Measurements from ENCODE around the gene ZNF697.
"Not testable (repeated sequence)": the region's sequence is repeated elsewhere in the genome, so short reads cannot be mapped to it uniquely, and the experiment has no call there.

ZNF697 gene

GRCh38 chr1:119603695-119604094 lies 44.4 kb downstream of the ZNF697 start (continued):
- no peak for TF ChIP-seq ZNF513 (tag by site-specific recombination; IDR thresholded peaks at IDR 0.05)
- no peak for TF ChIP-seq SCRT2 (tag by site-specific recombination; IDR thresholded peaks at IDR 0.05)

GRCh38 chr1:119603241-119603640 lies 44.8 kb downstream of the ZNF697 start:
- CTCF ChIA-PET: interaction anchor here (0.9 to 1.1 kb wide), 3 partner anchors 8 to 206 kb away, joined by 3 to 6 read pairs (median 5); no protein-coding TSS in a partner anchor
- H3K9me3 ChIP-seq (ENCODE audit: control insufficient read depth, insufficient read depth, low read depth, low read length); H3K27ac ChIP-seq (ENCODE audit: extremely low read depth, low read depth, low read length); H3K4me1 ChIP-seq (ENCODE audit: control insufficient read depth, insufficient read depth, low read length); H3K36me3 ChIP-seq (ENCODE audit: control insufficient read depth in 2 of 2, insufficient read depth in 1 of 2, low read length in 2 of 2); H3K4me3 ChIP-seq (ENCODE audit: low read depth, low read length); POLR2A ChIA-PET: not testable (repeated sequence)

GRCh38 chr1:119602789-119603188 lies 45.3 kb downstream of the ZNF697 start:
- H3K36me3 ChIP-seq (ENCODE audit: control insufficient read depth in 2 of 2, insufficient read depth in 1 of 2, low read length in 2 of 2); H3K4me3 ChIP-seq (ENCODE audit: low read depth, low read length); H3K9me3 ChIP-seq (ENCODE audit: control insufficient read depth, insufficient read depth, low read depth, low read length); POLR2A ChIA-PET; H3K27ac ChIP-seq (ENCODE audit: extremely low read depth, low read depth, low read length); H3K4me1 ChIP-seq (ENCODE audit: control insufficient read depth, insufficient read depth, low read length): not testable (repeated sequence)
- CTCF ChIA-PET: interaction anchor here (0.9 to 1.1 kb wide), 3 partner anchors 9 to 206 kb away, joined by 3 to 6 read pairs (median 5); no protein-coding TSS in a partner anchor

- CTCF ChIA-PET: interaction anchor here (3.1 kb wide), 1 partner anchor 9 kb away, joined by 11 read pairs; no protein-coding TSS in a partner anchor
- POLR2A ChIA-PET: no interaction called here
- Histone ChIP-seq H3K4me1 (ENCODE audit: control insufficient read depth, insufficient read depth, low read length) (no peaks in the 10 kb centered on the region), H3K4me3 (ENCODE audit: low read depth, low read length) (no peak overlapping the region), H3K36me3 (ENCODE audit: control insufficient read depth in 2 of 2, insufficient read depth in 1 of 2, low read length in 2 of 2) (no peaks in the 10 kb centered on the region), H3K9me3 (ENCODE audit: control insufficient read depth, insufficient read depth, low read depth, low read length) (no peaks in the 10 kb centered on the region), H3K27ac (ENCODE audit: extremely low read depth, low read depth, low read length) (no peak overlapping the region)
- TF ChIP-seq ZNF670 (tag by site-specific recombination; IDR thresholded peaks at IDR 0.05; ENCODE audit: low read depth) (no peak), ZBTB26 (tag by site-specific recombination; optimal IDR thresholded peaks at IDR 0.05) (no peak), ZNF274 (IDR thresholded peaks at IDR 0.05; ENCODE audit: low read length) (no peak), ZNF274 (tag by site-specific recombination; IDR thresholded peaks at IDR 0.05; ENCODE audit: borderline replicate concordance) (no peak), ZBTB1 (tag by site-specific recombination; IDR thresholded peaks at IDR 0.05) (no peak), ZNF2 (tag by site-specific recombination; IDR thresholded peaks at IDR 0.05) (no peak), ZNF654 (tag by site-specific recombination; IDR thresholded peaks at IDR 0.05; ENCODE audit: low read depth) (no peak)
Observed at GRCh38 chr1:119602169-119602568, 45.9 kb downstream of the ZNF697 start.

GRCh38 chr1:119600976-119601375 lies 47.1 kb downstream of the ZNF697 start:
- no peak overlapping the region for H3K27ac ChIP-seq (ENCODE audit: extremely low read depth, low read depth, low read length)
- ChIA-PET CTCF (interaction anchor here (0.6 to 3.1 kb wide), 3 partner anchors 11 to 24 kb away, joined by 3 to 11 read pairs (median 4); no protein-coding TSS in a partner anchor), POLR2A (no interaction called here)
- H3K9me3 ChIP-seq (ENCODE audit: control insufficient read depth, insufficient read depth, low read depth, low read length): no peaks in the 10 kb centered on the region
- H3K36me3 ChIP-seq (ENCODE audit: control insufficient read depth in 2 of 2, insufficient read depth in 1 of 2, low read length in 2 of 2): no peaks in the 10 kb centered on the region
- H3K4me3 ChIP-seq (ENCODE audit: low read depth, low read length): no peak overlapping the region
- H3K4me1 ChIP-seq (ENCODE audit: control insufficient read depth, insufficient read depth, low read length): no peaks in the 10 kb centered on the region
- no peak for TF ChIP-seq ZNF433 (tag by site-specific recombination; IDR thresholded peaks at IDR 0.05; ENCODE audit: low read depth)
- no peak for TF ChIP-seq ZSCAN23 (tag by site-specific recombination; IDR thresholded peaks at IDR 0.05)
- TF ChIP-seq ZNF558 (tag by site-specific recombination; IDR thresholded peaks at IDR 0.05): no peak
- TF ChIP-seq PRDM10 (tag by site-specific recombination; IDR thresholded peaks at IDR 0.05): no peak
- TF ChIP-seq ZNF837 (tag by site-specific recombination; IDR thresholded peaks at IDR 0.05): no peak
